Astrocyte of the cerebellum (primary cell): ENCODE results near the gene FAF2.
A peak's percentile ranks its signal among the peaks of the same experiment; 100 is the strongest.

Experiments used
- DNase-seq: peaks from one replicate; pipeline ENCODE4 v3.0.0-alpha.2; 2011; ENCODE audit warnings: low read depth
- H3K4me3 ChIP-seq: 2 replicates; pipeline ENCODE4 v1.5.1; 2011; ENCODE audit warnings: mild to moderate bottlenecking, low read depth, low read length, moderate library complexity
- CTCF ChIP-seq: IDR thresholded peaks from 2 replicates; pipeline ENCODE4 v1.5.1; 2012; ENCODE audit warnings: low read length, low read depth, moderate library complexity, mild to moderate bottlenecking; ENCODE audit errors: missing control alignments
- in situ Hi-C: cut with HindIII; loops from 2 replicates; pipeline ENCODE4 v1.10.0; 2017; ENCODE audit warnings: low sequenced_read_pairs

Gene FAF2

GRCh38 chr5:176420086-176420485 is 28.1 kb upstream of the FAF2 start:
- H3K4me3 ChIP-seq, result no peak overlapping the region
- in situ Hi-C loops, result no loop called here
- no peak for DNase-seq
- TF ChIP-seq CTCF, result no peak

- no peak overlapping the region for H3K4me3 ChIP-seq
- in situ Hi-C loops, result no loop called here
- no peak for TF ChIP-seq CTCF
Observed at GRCh38 chr5:176420972-176421544, 27.1 kb upstream of the FAF2 start.

GRCh38 chr5:176424181-176424580 is 24.0 kb upstream of the FAF2 start:
- no peak overlapping the region for H3K4me3 ChIP-seq
- no peak for DNase-seq
- in situ Hi-C loops, result no loop called here
- no peak for TF ChIP-seq CTCF

More at GRCh38 chr5:176420972-176421544, 27.1 kb upstream of the FAF2 start:
- DNase-seq, result no peak

GRCh38 chr5:176425138-176425537 is 23.0 kb upstream of the FAF2 start:
- TF ChIP-seq CTCF, result no peak
- in situ Hi-C loops, result no loop called here
- no peak overlapping the region for H3K4me3 ChIP-seq
- peak; percentile 73 for DNase-seq

- in situ Hi-C loops, result no loop called here
- no peak for TF ChIP-seq CTCF
- no peak for DNase-seq
- no peak overlapping the region for H3K4me3 ChIP-seq
Observed at GRCh38 chr5:176425791-176426190, 22.4 kb upstream of the FAF2 start.

GRCh38 chr5:176426876-176427275 is 21.3 kb upstream of the FAF2 start:
- no peak for DNase-seq
- no peak for TF ChIP-seq CTCF
- H3K4me3 ChIP-seq, result no peak overlapping the region
- in situ Hi-C loops, result no loop called here

- in situ Hi-C loops, result no loop called here
- no peak for DNase-seq
- no peak for TF ChIP-seq CTCF
- no peak overlapping the region for H3K4me3 ChIP-seq
Observed at GRCh38 chr5:176427971-176428370, 20.2 kb upstream of the FAF2 start.
